Karpas-422 (cell line): ENCODE results near the gene PSG7. TPM values are rescaled to one million over a fixed set of nuclear protein-coding genes. Genes with fewer than 3 reads are reported as not detected.
"Not testable (repeated sequence)": the region's sequence is repeated elsewhere in the genome, so short reads cannot be mapped to it uniquely, and the experiment has no call there.

Source experiments
- DNase-seq: peaks from one replicate; pipeline ENCODE4 v3.0.0-alpha.2; 2015
- H2AFZ ChIP-seq: fragments of 200-600 bp; sonication (generic); 2 replicates; pipeline ENCODE4 v1.6.1; 2014; ENCODE audit warnings: antibody characterized with exemption, low read length, mixed read lengths
- H3K27ac ChIP-seq: fragments of 200-600 bp; sonication (generic); 2 replicates; pipeline ENCODE4 v1.5.1; 2014; ENCODE audit warnings: mild to moderate bottlenecking, low read length, moderate library complexity
- H3K27me3 ChIP-seq: fragments of 200-600 bp; sonication (generic); 2 replicates; pipeline ENCODE4 v1.6.1; 2014; ENCODE audit warnings: low read length, mixed read lengths
- H3K36me3 ChIP-seq: fragments of 200-600 bp; sonication (generic); 2 replicates; pipeline ENCODE4 v1.6.1; 2014; ENCODE audit warnings: low read length, mixed read lengths; ENCODE audit not compliant: insufficient read depth
- H3K4me1 ChIP-seq: fragments of 200-600 bp; sonication (generic); 2 replicates; pipeline ENCODE4 v1.6.1; 2014; ENCODE audit warnings: mild to moderate bottlenecking, low read length, mixed read lengths
- H3K4me2 ChIP-seq: fragments of 200-600 bp; sonication (generic); 2 replicates; pipeline ENCODE4 v1.6.1; 2014; ENCODE audit warnings: low read length, low read depth, mild to moderate bottlenecking; ENCODE audit not compliant: poor library complexity, severe bottlenecking
- H3K4me3 ChIP-seq: fragments of 200-600 bp; sonication (generic); 2 replicates; pipeline ENCODE4 v1.5.1; 2014; ENCODE audit warnings: mild to moderate bottlenecking, antibody characterized with exemption, low read length, mixed read lengths
- H3K79me2 ChIP-seq: fragments of 200-600 bp; sonication (generic); 2 replicates; pipeline ENCODE4 v1.6.1; 2014; ENCODE audit warnings: mild to moderate bottlenecking, low read length, mixed read lengths
- H3K9ac ChIP-seq: fragments of 200-600 bp; sonication (generic); 2 replicates; pipeline ENCODE4 v1.6.0; 2014; ENCODE audit warnings: low read length
- H3K9me2 ChIP-seq: fragments of 200-600 bp; sonication (generic), shearing (Covaris generic); replicated peaks from 2 replicates; pipeline ENCODE4 v1.6.0; 2014; ENCODE audit warnings: mild to moderate bottlenecking, low read length, moderate library complexity; ENCODE audit not compliant: insufficient read depth
- H3K9me3 ChIP-seq: fragments of 300-700, 200-600 bp; sonication (generic); 2 replicates; pipeline ENCODE4 v1.6.1; 2014; ENCODE audit warnings: low read length, mixed read lengths
- H4K20me1 ChIP-seq: fragments of 200-600 bp; sonication (generic); 2 replicates; pipeline ENCODE4 v1.6.1; 2014; ENCODE audit warnings: mild to moderate bottlenecking, antibody characterized with exemption, low read length, low read depth; ENCODE audit not compliant: insufficient read depth
- total RNA-seq: library from RNA; depleted of rRNA; stranded (reverse); fragments of >200 nt; shearing (Covaris generic); gene quantifications from 2 replicates; pipeline ENCODE4 v1.2.3, GENCODE V29; 2014; ENCODE audit warnings: low replicate concordance; rRNA removed

The PSG7 gene
- total RNA-seq = not detected in 2 replicates

DNA sequence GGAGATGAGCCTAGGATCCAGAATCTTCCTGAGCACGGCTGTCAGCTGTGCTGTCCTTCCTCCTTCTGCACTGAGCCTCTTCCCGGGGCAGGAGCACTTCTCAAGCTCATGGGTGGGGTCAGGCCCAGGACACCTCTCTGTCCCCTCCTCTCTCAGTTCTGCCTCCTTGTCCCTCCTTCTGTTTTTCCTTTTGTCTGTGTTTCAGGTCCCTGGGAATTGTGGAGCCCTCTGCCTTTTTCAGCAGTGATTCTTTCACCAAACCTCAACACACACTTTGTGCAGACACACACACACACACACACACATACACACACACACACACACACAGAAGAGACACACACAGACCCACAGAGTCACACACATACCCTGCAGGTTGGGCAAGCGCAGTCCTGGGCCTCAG is at the start of gene PSG7:
PSG7 (minus strand) TSS at position 101 of the 400 bp plus-strand sequence. CDS start 131 bp downstream, outside the sequence.
- not testable (repeated sequence) for H2AFZ ChIP-seq, H3K27ac ChIP-seq, H4K20me1 ChIP-seq, DNase-seq, H3K9me2 ChIP-seq, H3K27me3 ChIP-seq, H3K9ac ChIP-seq, H3K4me3 ChIP-seq, H3K4me2 ChIP-seq, H3K79me2 ChIP-seq, H3K36me3 ChIP-seq, H3K4me1 ChIP-seq, H3K9me3 ChIP-seq

DNA sequence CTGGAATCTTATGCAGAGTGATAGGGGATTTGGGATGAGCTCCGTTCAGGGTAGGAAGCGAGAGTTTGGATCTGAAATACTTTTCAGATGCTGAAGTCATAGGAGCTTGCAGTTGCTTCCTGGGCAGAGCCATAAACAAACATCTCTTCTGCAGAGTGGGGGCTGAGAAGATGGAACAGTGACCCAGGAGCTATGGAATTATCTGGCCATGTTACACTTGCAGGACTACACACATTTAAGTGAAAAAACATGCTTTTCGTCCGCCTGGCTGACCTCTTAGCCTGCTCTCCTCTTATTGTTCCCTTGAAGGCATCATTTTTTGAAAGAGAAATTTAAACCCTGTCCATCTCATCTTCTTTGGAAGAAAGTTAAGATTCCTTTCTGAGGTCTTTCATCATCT is 48.6 kb upstream of the PSG7 start:
- no peak overlapping the region for H3K4me3 ChIP-seq
- no peaks in the 10 kb centered on the region for H3K9me2 ChIP-seq
- no peak overlapping the region for H3K9ac ChIP-seq
- no peaks in the 10 kb centered on the region for H3K9me3 ChIP-seq
- no peaks in the 10 kb centered on the region for H3K36me3 ChIP-seq
- H3K4me2 ChIP-seq = no peak overlapping the region
- no peaks in the 10 kb centered on the region for H3K27me3 ChIP-seq
- no peak overlapping the region for H3K27ac ChIP-seq
- no peak overlapping the region for H2AFZ ChIP-seq
- no peaks in the 10 kb centered on the region for H4K20me1 ChIP-seq
- no peaks in the 10 kb centered on the region for H3K4me1 ChIP-seq
- H3K79me2 ChIP-seq = no peaks in the 10 kb centered on the region
- no peak for DNase-seq

- not testable (repeated sequence) for H3K27ac ChIP-seq, H3K4me1 ChIP-seq, H3K4me3 ChIP-seq, H2AFZ ChIP-seq, H3K9me3 ChIP-seq, H3K27me3 ChIP-seq, H3K79me2 ChIP-seq, H3K9ac ChIP-seq, H3K9me2 ChIP-seq, DNase-seq, H3K4me2 ChIP-seq, H4K20me1 ChIP-seq, H3K36me3 ChIP-seq
Observed at GRCh38 chr19:42982111-42982510, 45.1 kb upstream of the PSG7 start.

GRCh38 chr19:42971451-42971850 is 34.4 kb upstream of the PSG7 start:
- H3K27ac ChIP-seq, H3K9ac ChIP-seq, H3K4me3 ChIP-seq, H3K79me2 ChIP-seq, H3K9me3 ChIP-seq, H3K36me3 ChIP-seq, H3K9me2 ChIP-seq, H3K27me3 ChIP-seq, H3K4me1 ChIP-seq, H2AFZ ChIP-seq, H4K20me1 ChIP-seq, DNase-seq, H3K4me2 ChIP-seq: not testable (repeated sequence)

DNA sequence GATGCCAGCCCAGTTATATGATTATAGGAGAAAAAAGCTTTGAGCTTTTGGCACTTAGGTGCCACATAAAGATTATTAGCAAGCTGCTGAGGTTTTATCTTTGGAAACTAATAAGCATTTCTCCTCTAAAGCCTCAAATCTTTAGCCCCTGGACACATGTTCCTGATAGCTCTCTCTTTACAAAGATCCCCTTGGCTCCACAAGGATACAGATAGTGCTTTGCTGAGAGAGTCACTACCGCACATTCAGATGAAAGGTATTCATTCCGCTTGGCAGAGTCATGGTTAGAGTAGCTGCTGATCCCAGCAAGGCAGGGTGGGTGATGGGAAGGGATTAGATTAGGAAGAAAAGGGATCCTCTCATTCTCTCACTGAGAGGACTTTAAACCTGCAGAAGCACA is 28.2 kb upstream of the PSG7 start:
- no peaks in the 10 kb centered on the region for H3K79me2 ChIP-seq
- no peak for DNase-seq
- no peak overlapping the region for H3K4me2 ChIP-seq
- H2AFZ ChIP-seq = no peak overlapping the region
- H3K4me1 ChIP-seq = no peaks in the 10 kb centered on the region
- no peak overlapping the region for H3K9ac ChIP-seq
- H3K4me3 ChIP-seq = no peak overlapping the region
- no peaks in the 10 kb centered on the region for H3K27me3 ChIP-seq
- no peaks in the 10 kb centered on the region for H3K9me2 ChIP-seq
- H3K9me3 ChIP-seq = no peaks in the 10 kb centered on the region
- no peaks in the 10 kb centered on the region for H3K36me3 ChIP-seq
- H4K20me1 ChIP-seq = no peaks in the 10 kb centered on the region
- H3K27ac ChIP-seq = no peak overlapping the region

DNA sequence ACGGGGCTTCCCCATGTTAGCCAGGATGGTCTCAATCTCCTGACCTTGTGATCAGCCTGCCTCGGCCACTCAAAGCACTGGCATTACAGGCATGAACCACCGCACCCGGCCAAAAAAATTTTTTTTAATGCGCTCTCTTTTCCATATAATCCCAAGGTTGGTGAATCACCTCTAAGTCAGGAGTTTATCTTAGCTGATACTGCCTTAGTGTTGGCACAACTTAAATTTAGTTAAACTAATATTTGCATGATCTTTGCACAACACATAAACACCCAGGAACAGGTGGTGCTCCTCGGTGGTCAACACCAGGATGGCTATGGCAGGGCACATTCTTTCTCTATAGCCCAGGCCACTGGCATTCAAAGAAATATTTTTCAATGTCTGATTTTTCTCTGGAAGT is 24.1 kb upstream of the PSG7 start:
- no peak overlapping the region for H3K9ac ChIP-seq
- no peak overlapping the region for H3K4me2 ChIP-seq
- no peak for DNase-seq
- H3K27me3 ChIP-seq = no peaks in the 10 kb centered on the region
- no peaks in the 10 kb centered on the region for H3K79me2 ChIP-seq
- H3K9me2 ChIP-seq = no peaks in the 10 kb centered on the region
- H2AFZ ChIP-seq = no peak overlapping the region
- H3K4me1 ChIP-seq = no peaks in the 10 kb centered on the region
- no peaks in the 10 kb centered on the region for H3K9me3 ChIP-seq
- H3K27ac ChIP-seq = no peak overlapping the region
- H3K4me3 ChIP-seq = no peak overlapping the region
- H4K20me1 ChIP-seq = no peaks in the 10 kb centered on the region
- H3K36me3 ChIP-seq = no peaks in the 10 kb centered on the region

GRCh38 chr19:42952126-42952525 is 15.1 kb upstream of the PSG7 start:
- not testable (repeated sequence) for H3K4me1 ChIP-seq, H4K20me1 ChIP-seq, H3K79me2 ChIP-seq, H3K9me2 ChIP-seq, H3K4me2 ChIP-seq, H3K27me3 ChIP-seq, H3K9me3 ChIP-seq, H3K36me3 ChIP-seq, DNase-seq, H2AFZ ChIP-seq, H3K9ac ChIP-seq, H3K4me3 ChIP-seq, H3K27ac ChIP-seq

GRCh38 chr19:42951476-42951875 is 14.5 kb upstream of the PSG7 start:
- not testable (repeated sequence) for H3K9me2 ChIP-seq, H3K4me1 ChIP-seq, H3K27ac ChIP-seq, H2AFZ ChIP-seq, H3K9me3 ChIP-seq, H3K27me3 ChIP-seq, H3K4me2 ChIP-seq, H3K79me2 ChIP-seq, H3K4me3 ChIP-seq, H3K9ac ChIP-seq, H3K36me3 ChIP-seq, H4K20me1 ChIP-seq, DNase-seq

- H3K9ac ChIP-seq = no peak overlapping the region
- H3K9me3 ChIP-seq = no peaks in the 10 kb centered on the region
- H3K4me1 ChIP-seq = no peaks in the 10 kb centered on the region
- no peaks in the 10 kb centered on the region for H3K9me2 ChIP-seq
- H3K27me3 ChIP-seq = no peaks in the 10 kb centered on the region
- DNase-seq = peak; percentile 50
- no peaks in the 10 kb centered on the region for H3K79me2 ChIP-seq
- no peak overlapping the region for H3K4me3 ChIP-seq
- no peaks in the 10 kb centered on the region for H3K36me3 ChIP-seq
- no peak overlapping the region for H3K4me2 ChIP-seq
- H4K20me1 ChIP-seq = no peaks in the 10 kb centered on the region
- no peak overlapping the region for H3K27ac ChIP-seq
- no peak overlapping the region for H2AFZ ChIP-seq
Observed at GRCh38 chr19:42942187-42942789, 5.3 kb upstream of the PSG7 start.
